Transverse colon (tissue), 4 donors: ENCODE data around the gene EBF3.

Experiments
- EP300 ChIP-seq: sonication (generic); formaldehyde crosslinking; IDR thresholded peaks from one replicate; pipeline ENCODE4 v1.6.1; 2017; ENCODE audit warnings: antibody characterized with exemption, low read depth
- POLR2A ChIP-seq: fragments of 450-650 bp; IDR thresholded peaks from one replicate; pipeline ENCODE4 v1.6.1; 2016; ENCODE audit warnings: antibody characterized with exemption, mild to moderate bottlenecking, moderate library complexity
- POLR2AphosphoS5 ChIP-seq, 3 donors: sonication (generic); formaldehyde crosslinking; IDR thresholded peaks; one replicate each; pipeline ENCODE4 v1.6.1; 2016; ENCODE audit warnings: antibody characterized with exemption in 3 of 3
- TF ChIP-seq, protein P1 (sequence below), 5 experiments: fragments of 200-600 bp in 3 of 5; fragments of 450-650 bp in 2 of 5; sonication (generic) in 3 of 5; IDR thresholded peaks; 1 replicate in 2 of 5; 2 replicates in 3 of 5; pipeline ENCODE4 v1.5.1; 2016 to 2017; ENCODE audit warnings: antibody characterized with exemption in 5 of 5, inconsistent platforms in 3 of 5, mild to moderate bottlenecking in 2 of 5, moderate library complexity in 1 of 5

DNA sequence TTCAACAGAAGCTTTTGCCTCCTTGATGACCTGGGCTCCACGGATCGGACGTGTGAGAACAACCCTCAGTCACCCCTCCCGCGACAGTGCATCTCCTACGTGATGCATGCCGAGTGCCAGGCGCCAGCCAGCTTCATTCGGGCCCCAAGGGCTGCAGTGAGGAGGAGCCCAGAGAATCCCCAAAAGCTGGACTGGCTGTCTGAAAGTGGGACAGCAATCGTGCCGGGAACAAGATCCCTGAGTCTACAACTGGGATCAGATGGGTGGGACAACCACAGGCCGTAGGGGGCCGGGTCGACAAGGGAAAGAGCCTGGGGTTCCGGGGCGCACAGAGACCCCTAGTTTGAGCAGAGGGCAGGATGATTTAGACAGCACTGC is 27.2 kb downstream of the EBF3 start:
- TF ChIP-seq, protein P1, sequence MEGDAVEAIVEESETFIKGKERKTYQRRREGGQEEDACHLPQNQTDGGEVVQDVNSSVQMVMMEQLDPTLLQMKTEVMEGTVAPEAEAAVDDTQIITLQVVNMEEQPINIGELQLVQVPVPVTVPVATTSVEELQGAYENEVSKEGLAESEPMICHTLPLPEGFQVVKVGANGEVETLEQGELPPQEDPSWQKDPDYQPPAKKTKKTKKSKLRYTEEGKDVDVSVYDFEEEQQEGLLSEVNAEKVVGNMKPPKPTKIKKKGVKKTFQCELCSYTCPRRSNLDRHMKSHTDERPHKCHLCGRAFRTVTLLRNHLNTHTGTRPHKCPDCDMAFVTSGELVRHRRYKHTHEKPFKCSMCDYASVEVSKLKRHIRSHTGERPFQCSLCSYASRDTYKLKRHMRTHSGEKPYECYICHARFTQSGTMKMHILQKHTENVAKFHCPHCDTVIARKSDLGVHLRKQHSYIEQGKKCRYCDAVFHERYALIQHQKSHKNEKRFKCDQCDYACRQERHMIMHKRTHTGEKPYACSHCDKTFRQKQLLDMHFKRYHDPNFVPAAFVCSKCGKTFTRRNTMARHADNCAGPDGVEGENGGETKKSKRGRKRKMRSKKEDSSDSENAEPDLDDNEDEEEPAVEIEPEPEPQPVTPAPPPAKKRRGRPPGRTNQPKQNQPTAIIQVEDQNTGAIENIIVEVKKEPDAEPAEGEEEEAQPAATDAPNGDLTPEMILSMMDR (IDR thresholded peaks at IDR 0.05) = no peak
- TF ChIP-seq POLR2AphosphoS5 (IDR thresholded peaks at IDR 0.05) (no peak), POLR2A (no peak), EP300 (no peak)
